Fibroblast of peridontal ligament (primary cell): ENCODE data around the gene GALNT14.

Source experiments
- DNase-seq: peaks from one replicate; pipeline ENCODE4 v3.0.0-alpha.2; 2010; ENCODE audit errors: extremely low read depth

GALNT14 gene

DNA sequence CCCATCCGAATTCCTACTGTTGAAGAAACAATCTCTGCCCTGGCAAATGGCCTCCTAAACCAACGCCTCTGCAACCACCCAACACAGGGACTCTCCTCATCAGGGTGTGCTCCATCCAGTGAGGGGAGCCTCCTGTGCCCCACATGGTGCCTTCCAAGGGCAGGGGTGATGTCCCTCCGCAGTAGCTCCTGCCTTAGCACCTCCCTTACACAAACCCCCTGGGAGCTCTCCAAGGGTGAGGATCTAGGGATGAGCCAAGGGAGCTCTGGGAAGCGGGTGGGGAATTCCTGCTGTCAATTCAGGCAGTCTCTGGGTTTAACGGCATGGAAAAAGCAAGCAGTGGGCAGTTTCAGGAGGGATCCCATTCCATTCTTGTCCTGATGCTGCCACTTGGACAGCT is 3.8 kb downstream of the GALNT14 start:
- DNase-seq: no peak

DNA sequence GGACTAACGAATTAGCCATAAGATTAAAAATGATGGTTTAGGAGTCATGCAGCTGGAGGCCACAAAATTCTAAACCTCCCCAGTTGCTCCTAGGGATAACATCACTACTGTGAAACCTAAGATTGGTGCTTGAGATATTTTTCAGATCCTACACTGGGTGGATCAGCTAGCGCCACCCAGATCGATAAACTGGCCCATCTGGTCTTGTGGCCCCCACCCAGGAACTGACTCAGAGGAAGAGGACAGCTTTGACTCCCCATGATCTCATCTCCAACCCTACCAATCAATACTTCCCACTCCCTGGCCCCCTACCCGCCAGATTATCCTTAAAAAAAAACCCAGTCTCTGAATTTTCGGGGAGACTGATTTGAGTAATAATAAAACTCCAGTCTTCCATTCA is 5.5 kb downstream of the GALNT14 start:
- DNase-seq: no peak

DNA sequence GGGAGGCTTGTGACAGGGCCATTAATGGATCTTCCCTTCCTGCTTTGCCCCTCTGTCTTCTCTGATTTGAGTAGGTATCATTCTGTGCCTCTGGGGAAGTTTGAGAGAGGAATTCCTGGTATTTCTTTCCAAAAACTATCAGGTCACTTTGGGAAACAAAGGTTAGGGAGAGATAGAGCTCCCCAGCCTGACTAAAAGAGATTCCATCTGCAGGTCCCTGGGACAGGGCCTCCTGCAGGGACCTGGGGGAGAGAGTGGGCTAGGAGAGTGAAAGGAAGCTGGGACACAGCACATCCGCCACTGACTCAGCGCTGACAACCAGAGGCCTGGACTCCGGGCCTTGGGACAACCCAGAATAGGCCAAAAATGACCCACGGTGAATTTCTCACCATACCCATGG is 6.4 kb downstream of the GALNT14 start:
- DNase-seq: no peak

DNA sequence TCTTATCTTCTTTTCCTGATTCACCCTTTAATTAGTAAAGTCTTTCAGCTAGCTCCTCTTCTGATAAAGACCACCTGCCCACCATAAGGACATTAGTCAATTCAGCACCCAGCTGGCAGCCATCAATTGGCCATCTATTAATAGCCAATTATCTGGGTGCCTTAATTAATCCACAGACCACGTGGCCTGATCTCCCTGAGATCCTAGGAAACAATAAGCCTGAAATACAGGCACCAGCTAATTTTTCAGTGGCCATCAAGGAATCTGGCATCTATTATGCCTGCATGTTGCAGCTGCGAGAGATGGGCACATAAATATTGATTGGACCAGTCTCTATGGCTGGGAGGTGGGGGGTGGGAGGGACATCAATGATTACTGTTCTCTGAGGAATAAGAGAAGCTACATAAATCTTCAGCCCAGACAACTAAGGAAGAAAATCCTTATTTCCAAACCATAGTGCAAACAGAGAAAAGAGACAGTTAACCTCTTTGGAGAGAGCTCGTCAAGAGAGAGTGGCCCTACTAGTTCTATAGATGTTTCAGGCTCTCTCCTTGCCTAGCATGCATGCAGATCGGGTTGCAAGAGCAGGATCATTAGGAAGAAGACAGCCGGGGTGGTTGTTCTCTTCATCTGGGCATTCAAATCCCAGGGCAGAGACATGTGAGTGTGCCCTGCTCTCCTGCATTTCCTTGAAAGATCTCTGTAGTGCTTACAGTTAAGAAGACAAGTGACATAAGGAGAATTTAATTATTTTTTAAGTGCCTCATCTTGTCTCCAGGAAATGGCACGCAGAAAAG is 8.7 kb downstream of the GALNT14 start:
- DNase-seq: no peak

DNA sequence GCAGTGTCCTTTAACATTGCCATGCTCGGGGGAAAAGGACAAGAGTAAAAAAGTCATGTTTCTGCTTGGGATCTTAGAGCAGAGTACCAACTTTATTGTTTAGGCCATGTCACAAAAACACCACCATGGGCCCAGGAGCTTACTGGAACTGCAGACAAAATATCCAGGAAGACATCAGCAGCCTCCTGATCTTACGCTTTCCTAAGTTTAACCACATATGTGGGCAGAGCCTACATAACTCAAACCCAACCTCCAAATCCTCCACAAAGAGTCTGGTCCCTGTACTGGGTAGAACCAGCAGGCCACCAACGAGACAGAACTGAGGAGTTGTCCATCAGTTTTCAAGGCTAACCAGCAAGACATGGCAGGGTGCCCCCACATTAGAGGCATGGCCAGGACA is 10.3 kb downstream of the GALNT14 start:
- no peak for DNase-seq

DNA sequence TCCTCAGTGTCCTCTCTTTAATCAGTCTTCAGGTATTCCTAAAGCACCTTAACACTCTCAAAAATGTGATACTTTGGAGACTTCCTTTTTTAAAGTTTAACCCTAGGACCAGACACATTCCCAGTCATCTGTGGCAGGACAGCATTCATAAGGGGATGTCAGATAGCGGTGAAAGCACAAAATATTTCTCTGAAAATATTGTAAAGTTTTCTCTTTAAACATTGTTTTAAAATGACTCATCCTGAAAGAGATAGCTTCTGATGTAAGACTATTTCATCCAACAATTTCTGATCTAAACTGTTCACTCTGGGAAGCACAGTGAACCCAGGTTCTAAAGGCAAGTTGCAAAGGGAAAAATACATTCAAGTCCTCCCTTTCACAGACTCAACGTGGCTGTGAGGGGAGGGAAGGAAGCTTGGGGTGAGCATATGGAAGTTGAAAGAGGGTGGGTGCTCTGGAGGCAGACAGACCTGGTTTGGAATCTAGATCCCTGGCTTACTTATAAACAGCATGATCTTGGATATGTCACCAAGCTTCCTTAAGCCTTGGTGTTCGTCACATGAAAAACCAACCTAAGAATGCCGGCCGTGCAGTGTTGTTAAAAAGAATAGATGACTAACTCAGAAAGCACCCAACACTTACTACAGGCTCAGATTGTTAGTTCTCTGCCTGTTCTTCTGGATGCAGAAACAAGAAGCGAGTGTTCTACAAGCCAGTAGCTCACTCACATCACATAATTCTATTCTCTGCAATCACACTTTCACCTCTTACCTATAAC is 12.1 kb downstream of the GALNT14 start:
- DNase-seq: no peak

DNA sequence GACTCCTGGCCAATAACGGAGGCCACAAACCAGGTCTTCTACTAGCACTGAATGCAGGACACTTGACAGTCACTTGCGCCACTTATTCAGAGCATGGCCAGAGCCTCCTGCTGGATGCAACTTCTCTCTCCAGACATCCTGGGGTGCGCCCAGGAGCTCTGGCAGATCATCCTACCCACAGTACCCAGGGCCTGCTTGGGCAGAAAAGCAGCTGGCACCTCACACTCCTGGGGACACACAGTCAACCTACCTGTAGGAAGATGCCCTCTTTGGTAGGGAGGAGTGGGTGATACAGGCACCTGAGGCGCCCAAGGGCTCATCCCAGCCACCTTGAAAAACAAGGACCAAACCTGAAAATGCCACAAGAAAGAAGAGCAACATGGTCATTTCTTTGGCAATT is 13.3 kb downstream of the GALNT14 start:
- DNase-seq: no peak

DNA sequence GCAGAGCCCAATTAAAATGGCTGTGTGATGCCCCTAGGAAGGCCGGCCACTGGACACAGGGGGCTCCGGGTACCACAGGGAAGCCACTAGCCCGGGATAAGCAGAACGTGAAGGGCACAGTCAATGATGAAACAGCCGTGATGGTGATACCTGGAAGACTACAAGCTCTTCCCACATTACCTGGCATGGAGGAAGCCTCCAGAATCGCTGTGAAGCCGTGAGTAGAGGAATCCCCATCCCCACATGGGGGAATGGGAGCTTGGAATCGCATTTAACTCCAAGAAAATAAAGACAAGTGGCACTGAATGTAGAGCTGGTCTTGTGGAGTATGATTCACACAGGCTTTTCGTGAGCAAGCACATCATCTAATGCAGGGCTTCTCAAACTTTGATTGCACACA is 16.1 kb downstream of the GALNT14 start:
- no peak for DNase-seq

DNA sequence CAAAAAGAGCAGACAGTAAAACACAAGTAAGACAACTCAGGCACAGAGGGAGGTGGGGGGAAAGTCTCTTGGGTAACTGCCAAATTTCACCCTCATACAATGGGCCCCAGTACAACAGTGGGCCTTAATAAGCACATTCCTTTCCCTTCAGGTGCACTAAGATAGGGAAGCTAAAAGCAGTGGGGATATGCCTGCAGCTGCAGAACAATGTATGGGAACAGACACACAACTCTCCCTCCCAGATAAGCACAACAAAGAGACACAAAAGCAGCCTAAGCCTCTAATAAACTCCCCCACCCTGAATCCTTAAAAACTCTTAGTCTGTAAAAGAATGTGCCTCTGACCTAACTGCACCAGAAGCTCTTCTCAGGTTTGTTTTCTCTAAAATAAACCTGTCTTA is 24.5 kb downstream of the GALNT14 start:
- DNase-seq: no peak

DNA sequence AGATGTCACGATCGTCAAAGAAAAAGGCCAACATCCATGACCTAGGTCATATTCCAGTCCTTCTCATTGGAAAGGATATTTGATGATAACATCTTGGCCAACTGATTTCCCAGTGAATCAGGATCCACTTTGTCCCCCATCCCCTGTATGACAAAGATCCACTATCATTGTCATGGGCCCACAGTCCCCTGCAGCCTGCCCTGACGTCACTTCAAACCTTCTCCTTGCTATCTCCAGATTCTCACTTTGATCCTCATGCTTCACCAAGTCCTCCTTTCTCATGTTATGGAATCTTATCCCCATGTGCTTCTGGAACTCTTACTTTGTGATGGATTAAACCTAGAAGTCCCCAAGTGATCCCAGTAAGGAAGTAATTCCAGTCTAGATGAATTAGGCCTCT is 25.7 kb downstream of the GALNT14 start:
- no peak for DNase-seq

DNA sequence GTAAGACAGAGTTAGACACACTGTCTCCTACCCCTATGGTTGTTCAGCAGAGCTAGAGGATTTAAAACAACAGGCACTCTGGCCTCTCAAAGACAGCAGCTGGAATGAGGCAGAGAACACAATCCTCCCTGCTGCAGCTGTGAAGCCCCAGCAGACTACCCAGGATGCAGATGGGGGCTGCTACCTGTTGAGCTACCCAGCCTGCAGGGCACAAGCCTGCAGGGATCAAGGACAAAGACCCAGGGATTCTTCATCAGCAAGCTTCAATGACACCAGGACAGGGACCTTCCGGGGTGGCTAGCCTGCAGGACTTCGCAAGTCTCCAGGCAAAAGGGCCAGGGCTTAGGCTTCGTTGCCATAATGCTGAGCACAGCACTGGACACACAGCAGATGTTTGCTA is 27.2 kb downstream of the GALNT14 start:
- DNase-seq: no peak

DNA sequence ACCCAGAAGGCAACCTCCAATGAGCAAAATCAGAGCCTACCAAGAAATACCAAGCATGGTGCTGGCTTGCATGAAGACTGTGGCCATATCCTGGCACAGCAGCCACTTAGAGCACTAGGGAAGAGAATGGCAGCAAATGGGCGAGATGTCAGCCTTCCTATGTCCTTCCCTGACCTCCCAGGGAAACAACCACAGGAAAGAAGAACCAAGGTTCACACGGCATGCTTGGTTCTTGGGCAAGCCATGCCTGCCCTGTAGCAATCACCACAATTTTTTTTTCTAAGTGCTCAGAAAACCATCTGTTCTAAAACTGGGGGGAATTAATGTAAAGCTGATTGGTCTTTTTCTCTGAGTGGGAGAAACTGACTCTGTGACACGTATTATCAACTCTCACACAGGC is 27.8 kb downstream of the GALNT14 start:
- DNase-seq: no peak

DNA sequence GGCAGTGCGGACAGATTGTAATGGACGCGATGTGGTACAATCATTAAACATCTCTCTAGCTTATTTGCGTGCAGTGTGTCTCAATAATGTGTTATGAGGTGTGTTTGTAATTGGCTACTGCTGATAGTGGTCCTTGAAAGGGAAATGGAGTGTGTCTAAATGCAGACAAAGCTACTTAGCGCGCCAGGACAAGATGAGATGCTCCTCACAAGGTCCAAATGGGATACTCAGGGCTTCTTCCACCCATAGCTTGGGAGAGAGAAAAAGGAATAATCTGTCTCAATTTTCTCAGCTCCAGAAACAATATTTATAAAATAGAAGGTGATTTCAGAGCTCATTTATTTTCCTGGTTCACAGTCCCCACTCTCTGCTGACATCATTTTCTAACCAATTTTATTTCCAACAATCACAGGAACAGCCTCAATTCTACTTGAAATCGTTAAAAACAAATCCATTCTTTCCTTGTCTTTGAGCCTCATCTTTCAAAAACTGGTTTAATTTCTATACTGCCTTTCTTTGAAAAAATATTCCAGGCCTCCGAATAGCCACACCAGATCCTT is 28.5 kb downstream of the GALNT14 start:
- DNase-seq: no peak

DNA sequence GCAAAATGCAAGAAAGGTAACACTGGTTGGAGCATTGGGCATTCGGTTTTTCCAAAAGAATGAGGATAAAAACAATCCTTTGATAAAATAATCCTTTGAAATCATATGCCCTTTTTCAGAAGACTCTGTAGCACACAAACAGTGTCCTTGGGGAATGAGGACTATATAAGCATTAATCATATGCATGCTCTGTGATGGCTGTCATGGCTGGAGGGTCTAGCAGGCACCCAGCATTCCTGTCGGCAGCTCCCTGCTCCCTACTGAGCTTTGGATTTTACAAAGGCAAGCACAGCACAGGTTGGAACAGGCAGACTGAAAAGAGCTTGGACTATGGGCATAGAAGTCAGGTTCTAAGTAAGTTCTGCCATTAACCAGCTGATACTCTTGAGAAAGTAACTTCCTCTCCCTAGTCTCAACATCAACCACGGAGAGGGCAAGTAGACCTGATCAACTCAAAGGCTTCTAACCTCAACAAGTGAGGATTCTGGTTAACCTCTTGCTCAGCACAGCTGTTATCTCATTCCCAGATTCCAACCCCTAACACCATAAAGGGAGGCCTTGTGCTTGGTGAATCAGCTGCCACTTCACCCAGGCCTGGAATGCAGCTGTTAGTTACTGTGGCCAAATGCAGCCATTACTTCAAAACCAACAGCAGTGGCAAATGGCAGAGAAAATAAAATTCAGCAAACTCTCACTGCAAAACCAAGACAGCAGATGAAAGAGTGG is 29.5 kb downstream of the GALNT14 start:
- DNase-seq: no peak

DNA sequence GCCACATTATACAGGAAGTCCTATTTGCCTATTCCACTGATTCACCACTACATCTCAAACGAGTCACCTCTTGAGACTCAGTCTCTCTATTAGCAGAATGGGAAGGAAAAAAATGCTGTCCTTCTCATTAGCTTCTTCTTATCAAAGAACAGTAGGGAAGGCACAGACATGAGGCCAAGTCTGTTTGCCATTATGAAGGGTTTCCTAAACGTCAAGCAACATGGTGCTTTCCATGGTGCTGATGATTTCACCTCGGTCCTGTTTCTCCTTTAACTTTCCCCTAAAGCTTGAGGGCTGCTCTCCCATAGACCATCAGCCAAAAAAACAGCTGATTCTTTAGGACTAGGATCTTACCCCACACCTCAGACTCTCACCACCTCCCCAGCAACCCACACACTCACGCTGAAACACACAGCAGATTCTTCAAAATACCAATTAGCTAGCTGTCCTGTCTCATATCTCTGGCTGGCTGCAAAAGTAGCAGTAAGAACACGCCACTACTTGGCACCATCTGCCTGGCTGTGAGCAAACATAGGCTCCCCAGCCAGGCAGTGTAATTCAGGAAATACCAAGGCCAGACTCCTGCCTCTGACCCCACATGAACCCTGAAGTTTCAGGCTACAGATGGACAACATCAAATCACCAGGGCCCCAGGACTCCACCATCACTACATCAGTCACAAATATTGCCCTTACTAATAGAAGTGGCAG is 30.5 kb downstream of the GALNT14 start:
- DNase-seq: peak; percentile 9

DNA sequence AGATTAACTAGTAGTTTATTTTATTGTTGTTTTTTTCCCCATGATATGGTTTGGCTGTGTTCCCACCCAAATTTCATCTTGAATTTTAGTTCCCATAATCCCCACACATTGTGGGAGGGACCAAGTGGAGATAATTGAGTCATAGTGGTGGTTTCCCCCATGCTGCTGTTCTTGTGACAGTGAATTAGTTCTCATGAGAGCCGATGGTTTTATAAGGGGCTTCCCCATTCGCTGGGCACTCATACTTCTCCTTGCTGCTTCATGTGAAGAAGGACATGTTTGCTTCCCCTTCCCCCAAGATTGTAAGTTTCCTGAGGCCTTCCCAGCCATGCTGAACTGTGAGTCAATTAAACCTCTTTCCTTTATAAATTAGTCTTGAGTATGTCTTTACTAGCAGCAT is 36.5 kb downstream of the GALNT14 start:
- DNase-seq: no peak

DNA sequence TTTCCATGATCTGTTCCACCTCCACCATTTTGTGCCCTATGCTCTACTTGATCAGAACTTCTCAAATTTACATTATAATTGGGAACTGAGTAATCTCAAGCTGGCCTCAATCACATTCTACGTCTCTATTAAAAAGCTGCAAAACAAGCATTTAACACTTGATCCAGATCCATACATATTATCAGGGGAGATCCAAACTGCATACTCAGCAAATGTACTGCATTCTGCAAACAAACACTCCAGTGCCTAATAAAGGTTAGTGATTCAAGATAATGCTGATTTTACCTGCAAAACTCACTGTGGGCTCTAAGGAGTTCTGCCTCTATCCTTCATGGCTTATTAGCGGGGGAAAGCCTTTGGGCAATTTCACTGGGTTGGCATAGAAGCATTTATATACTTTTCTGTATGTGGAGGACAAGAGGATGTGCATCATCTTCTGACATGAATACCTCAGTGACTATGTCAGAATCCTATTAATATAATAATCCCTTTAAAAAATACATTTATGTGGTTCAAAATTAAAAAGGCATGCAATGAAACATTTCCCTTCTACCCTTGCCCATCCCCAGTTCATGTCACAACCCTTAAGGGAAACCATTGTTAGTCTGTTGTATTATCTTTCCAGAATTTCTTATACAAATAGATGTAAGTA is 40.2 kb downstream of the GALNT14 start:
- DNase-seq: no peak

DNA sequence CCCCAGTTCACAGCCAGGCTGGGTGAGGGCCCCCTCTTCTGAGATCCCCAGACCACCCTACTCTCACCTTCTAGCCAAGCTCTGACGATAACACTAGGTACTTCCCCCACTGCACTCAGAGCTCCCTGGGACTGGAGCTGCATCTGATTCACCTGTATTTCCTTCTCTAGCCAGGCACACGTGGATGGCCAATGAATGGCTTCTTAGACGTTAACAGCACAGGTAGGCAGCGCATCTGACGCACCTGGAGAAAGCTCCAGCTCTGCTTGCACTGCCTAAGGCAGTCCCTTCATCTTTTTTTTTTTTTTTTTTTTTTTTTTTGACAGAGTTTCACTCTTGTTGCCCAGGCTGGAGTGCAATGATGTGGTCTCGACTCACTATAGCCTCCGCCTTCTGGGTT is 48.1 kb downstream of the GALNT14 start:
- DNase-seq: no peak

DNA sequence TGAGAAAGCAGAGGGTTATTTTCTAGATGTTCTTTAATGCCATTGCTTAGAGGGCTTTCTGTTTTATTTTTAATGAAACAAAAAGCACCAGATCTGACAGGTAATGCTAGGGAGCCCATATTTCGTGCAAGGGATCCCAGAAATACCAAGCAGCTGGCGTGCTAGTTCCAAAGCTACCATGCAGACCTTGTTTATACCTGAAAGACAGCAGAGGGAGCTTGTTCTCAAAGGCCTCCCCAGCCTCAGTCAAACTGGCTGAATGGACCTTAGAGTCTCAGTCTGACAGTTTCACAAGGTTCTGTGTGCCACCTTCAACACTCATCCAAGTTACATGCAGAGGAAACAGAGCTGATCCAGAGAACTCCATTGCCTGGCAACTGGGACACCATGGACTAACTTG is 48.6 kb downstream of the GALNT14 start:
- no peak for DNase-seq

DNA sequence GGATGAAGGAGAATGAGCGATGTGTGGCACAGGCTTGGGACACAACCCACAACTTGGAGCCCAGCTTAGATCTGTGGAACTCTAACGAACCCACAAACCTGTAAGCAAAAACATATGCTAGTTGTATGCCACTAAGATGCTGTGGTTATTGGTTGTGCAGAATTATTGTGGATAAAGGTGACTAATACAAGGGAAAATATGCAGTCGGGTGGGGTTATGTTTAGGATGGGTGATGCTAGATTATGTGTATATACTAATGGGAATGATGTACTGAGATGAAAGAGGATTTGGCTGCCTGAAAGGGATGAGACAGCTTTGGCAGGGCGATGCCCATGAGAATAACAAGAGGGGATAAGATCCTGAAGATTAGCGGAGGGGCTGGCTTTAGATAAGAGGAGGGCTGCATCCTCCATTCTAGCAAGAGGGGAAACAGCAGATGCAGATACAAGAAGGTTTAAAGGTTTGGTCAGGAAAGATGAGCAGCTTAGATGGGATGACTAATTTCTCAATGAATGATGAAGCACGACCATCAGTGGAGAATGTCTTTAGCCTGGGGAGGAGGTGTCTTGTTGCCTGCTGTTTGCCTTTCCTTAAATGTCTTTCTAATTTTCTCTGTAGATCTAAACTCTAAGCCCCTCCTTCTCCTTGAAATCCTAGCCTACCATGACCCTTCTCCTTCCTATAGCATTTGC is 49.6 kb downstream of the GALNT14 start:
- no peak for DNase-seq

DNA sequence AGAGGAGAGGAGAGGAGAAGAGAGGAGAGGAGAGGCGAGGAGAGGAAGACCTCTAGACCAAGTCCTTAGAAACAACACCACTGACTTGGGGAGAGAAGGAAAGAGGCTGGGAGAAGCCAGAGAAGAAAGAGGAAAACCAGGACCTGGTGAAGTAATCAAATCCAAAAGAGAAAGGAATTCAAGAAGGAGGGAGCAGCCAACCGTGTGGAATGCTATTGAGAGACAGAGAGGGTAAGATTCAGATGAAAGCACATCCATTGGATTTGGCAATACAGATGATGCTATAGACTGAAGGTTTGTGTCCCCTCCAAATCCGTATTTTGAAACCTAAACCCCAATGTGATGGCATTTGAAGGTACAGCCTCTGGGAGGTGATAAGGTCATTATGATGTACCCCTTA is 50.7 kb downstream of the GALNT14 start:
- DNase-seq: no peak
